Kidney (tissue), 14 donors: ENCODE data around the gene DNAJC10. TPM values are rescaled to one million over a fixed set of nuclear protein-coding genes. Genes with fewer than 3 reads are reported as not detected.
"Not testable (repeated sequence)": the region's sequence is repeated elsewhere in the genome, so short reads cannot be mapped to it uniquely, and the experiment has no call there.

Experiments used
- DNase-seq, 5 donors: peaks; one replicate each; pipeline ENCODE4 v3.0.0-alpha.2; 2013 to 2020
- FAIRE-seq: peaks from 2 replicates; lab custom pipeline; 2012; peaks lifted over from hg19 to GRCh38; lab: Jason Lieb, UNC
- H3K27ac ChIP-seq, 2 donors: one replicate each; pipeline ENCODE4 v1.7.0; 2013; ENCODE audit warnings: low read depth in 2 of 2, low read length in 2 of 2, inconsistent platforms in 1 of 2
- H3K27me3 ChIP-seq: one replicate; pipeline ENCODE4 v1.7.1; 2013; ENCODE audit warnings: low read length, inconsistent platforms; ENCODE audit not compliant: control insufficient read depth, insufficient read depth
- H3K36me3 ChIP-seq, 3 donors: one replicate each; pipeline versions ENCODE4 v1.7.0 to v1.7.1; 2013; ENCODE audit warnings: low read length in 3 of 3, control low read depth in 1 of 3, inconsistent platforms in 1 of 3; ENCODE audit not compliant: insufficient read depth in 3 of 3, control insufficient read depth in 2 of 3
- H3K4me1 ChIP-seq, 3 donors: one replicate each; pipeline versions ENCODE4 v1.7.0 to v1.7.1; 2013; ENCODE audit warnings: low read length in 3 of 3, inconsistent platforms in 1 of 3, low read depth in 1 of 3; ENCODE audit not compliant: control insufficient read depth in 2 of 3, insufficient read depth in 2 of 3
- H3K4me3 ChIP-seq, 3 donors: one replicate each; pipeline versions ENCODE4 v1.7.0 to v1.8.1; 2013; ENCODE audit warnings: low read length in 3 of 3, control low read depth in 1 of 3, inconsistent platforms in 1 of 3
- H3K9ac ChIP-seq, 3 donors: one replicate each; pipeline versions ENCODE4 v1.7.0 to v1.7.1; 2013; ENCODE audit warnings: low read length in 3 of 3, control low read depth in 1 of 3, inconsistent platforms in 1 of 3
- H3K9me3 ChIP-seq, 3 donors: one replicate each; pipeline versions ENCODE4 v1.7.0 to v1.7.1; 2013; ENCODE audit warnings: low read length in 3 of 3, control low read depth in 1 of 3, inconsistent platforms in 1 of 3; ENCODE audit not compliant: control insufficient read depth in 2 of 3, insufficient read depth in 1 of 3
- intact Hi-C: fragments of 100-400 bp; cut with DNase I; formaldehyde crosslinking; loops from one replicate; pipeline ENCODE4 v1.11.1; 2022
- polyA plus RNA-seq: library from polyadenylated mRNA; stranded (reverse); fragments of 350-450 nt; fragmentation: Illumina TruSeq; extraction: RNeasy Lipid Tissue Mini Kit (QIAGEN cat#74804); gene quantifications from one replicate; pipeline ENCODE4 v1.2.3, GENCODE V29; 2014; ENCODE audit warnings: low read depth, low replicate concordance; ENCODE audit not compliant: insufficient read depth
- total RNA-seq: library from RNA; stranded (reverse); fragmentation: NEBNext Ultra II Directional; extraction: Animal tissue kit (Norgen Biotek cat#: 25700); gene quantifications from one replicate; pipeline ENCODE4 v1.2.1, GENCODE V29; 2021
- TF ChIP-seq, protein P1 (sequence below): IDR thresholded peaks from 3 replicates; pipeline ENCODE4 v1.5.1; 2012; ENCODE audit warnings: mild to moderate bottlenecking, moderate library complexity, borderline replicate concordance; ENCODE audit not compliant: insufficient read depth; ENCODE audit errors: extremely low read depth
- donor health status: control.
- donor health status: control.
- donor health status: control.
- donor health status: control.
- donor health status: control.
- donor health status: DM: yes; HTN: yes; CAD: no.
- donor health status: Normal renal cell carcinoma (clear cell type).

The DNAJC10 gene
- total and polyA plus RNA-seq, 2 donors from 2014 or later, result 30.1 to 127 TPM

DNA sequence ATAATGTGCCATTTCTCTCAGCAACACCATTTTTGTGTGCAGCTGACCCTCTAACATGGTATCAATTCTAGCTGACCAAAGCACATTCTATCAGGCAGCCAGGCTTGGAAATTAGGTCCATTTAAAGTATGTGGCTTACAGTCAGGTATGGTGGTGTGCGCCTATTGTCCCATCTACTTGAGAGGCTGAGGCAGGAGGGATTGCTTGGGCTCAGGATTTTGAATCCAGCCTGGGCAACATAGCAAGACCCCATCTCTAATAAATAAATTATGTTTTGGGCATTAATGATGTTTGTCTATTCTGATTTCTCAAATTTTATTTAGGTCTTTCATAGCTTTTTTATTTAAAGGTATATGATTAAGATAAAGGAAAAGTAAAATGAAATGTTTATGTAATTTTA lies 63.3 kb downstream of the DNAJC10 start:
- intact Hi-C loops, result no loop called here
- TF ChIP-seq, protein P1, sequence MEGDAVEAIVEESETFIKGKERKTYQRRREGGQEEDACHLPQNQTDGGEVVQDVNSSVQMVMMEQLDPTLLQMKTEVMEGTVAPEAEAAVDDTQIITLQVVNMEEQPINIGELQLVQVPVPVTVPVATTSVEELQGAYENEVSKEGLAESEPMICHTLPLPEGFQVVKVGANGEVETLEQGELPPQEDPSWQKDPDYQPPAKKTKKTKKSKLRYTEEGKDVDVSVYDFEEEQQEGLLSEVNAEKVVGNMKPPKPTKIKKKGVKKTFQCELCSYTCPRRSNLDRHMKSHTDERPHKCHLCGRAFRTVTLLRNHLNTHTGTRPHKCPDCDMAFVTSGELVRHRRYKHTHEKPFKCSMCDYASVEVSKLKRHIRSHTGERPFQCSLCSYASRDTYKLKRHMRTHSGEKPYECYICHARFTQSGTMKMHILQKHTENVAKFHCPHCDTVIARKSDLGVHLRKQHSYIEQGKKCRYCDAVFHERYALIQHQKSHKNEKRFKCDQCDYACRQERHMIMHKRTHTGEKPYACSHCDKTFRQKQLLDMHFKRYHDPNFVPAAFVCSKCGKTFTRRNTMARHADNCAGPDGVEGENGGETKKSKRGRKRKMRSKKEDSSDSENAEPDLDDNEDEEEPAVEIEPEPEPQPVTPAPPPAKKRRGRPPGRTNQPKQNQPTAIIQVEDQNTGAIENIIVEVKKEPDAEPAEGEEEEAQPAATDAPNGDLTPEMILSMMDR, result no peak
- Histone ChIP-seq H3K9me3 (no peaks in the 10 kb centered on the region), H3K4me1 (no peaks in the 10 kb centered on the region), H3K4me3 (no peak overlapping the region), H3K9ac (no peak overlapping the region), H3K27me3 (no peaks in the 10 kb centered on the region), H3K27ac (no peak overlapping the region), H3K36me3 (peaks cover 2 to 6% (median 3%) of the 10 kb centered on the region in 3 donors)
- FAIRE-seq (no peak), DNase-seq (no peak)

DNA sequence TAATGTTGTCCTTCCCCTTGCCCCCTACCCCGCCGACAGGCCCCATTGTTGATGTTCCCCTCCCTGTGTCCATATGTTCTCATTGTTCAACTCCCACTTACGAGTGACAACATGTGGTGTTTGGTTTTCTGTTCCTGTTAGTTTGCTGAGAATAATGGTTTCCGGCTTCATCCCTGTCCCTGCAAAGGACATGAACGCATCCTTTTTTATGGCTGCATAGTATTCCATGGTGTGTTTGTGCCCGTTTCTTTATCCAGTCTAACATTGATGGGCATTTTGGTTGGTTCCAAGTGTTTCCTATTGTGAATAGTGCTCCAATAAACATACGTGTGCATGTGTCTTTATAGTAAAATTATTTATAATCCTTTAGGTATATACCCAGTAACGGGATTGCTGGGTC lies 65.0 kb downstream of the DNAJC10 start:
- not testable (repeated sequence) for H3K4me1 ChIP-seq, H3K36me3 ChIP-seq, H3K27me3 ChIP-seq, FAIRE-seq, H3K9me3 ChIP-seq, H3K4me3 ChIP-seq, DNase-seq, H3K9ac ChIP-seq, H3K27ac ChIP-seq
- intact Hi-C loops, result loop anchor here (10.0 kb wide), 1 partner anchor 194 kb away; no protein-coding TSS in a partner anchor

DNA sequence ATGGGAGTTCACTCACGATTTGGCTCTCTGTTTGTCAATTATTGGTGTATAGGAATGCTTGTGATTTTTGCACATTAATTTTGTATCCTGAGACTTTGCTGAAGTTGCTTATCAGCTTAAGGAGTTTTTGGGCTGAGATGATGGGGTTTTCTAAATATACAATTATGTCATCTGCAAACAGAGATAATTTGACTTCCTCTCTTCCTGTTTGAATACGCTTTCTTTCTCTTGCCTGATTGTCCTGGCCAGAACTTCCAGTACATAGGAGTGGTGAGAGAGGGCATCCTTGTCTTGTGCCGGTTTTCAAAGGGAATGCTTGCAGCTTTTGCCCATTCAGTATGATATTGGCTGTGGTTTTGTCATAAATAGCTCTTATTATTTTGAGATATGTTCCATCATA lies 66.6 kb downstream of the DNAJC10 start:
- intact Hi-C loops, result loop anchor here (10.0 kb wide), 1 partner anchor 192 kb away; no protein-coding TSS in a partner anchor
- FAIRE-seq, H3K36me3 ChIP-seq, H3K4me1 ChIP-seq, DNase-seq, H3K27me3 ChIP-seq, H3K27ac ChIP-seq, H3K4me3 ChIP-seq, H3K9me3 ChIP-seq, H3K9ac ChIP-seq: not testable (repeated sequence)

DNA sequence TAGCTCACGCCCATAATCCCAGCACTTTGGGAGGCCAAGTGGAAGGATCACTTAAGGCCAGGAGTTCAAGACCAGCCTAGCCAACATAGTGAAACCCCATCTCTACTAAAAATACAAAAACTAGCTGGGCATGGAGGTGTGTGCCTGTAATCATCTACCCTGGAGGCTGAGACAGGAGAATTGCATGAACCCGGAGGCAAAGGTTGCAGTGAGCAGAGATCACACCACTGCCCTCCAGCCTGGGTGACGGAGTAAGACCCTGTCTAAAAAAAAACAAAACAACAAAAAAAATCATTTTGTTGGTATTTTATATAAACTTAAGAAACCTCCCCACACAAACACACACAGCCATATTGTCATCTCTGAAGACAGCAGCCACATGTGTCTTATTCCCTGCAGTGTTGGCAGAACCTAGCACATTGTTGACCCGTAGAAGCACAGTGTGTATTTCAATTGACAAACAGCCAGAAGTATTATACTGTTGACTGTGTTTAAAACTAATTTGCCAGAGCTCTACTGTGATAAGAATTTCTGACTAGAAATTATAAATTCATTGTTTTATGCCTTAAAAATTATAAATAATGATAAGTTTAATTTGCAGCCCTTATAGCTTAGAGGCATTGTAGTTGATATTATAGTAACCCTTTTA lies 68.1 kb downstream of the DNAJC10 start:
- no peaks in the 10 kb centered on the region for H3K27me3 ChIP-seq
- peaks cover 0 to 3% (median 0%) of the 10 kb centered on the region in 3 donors for H3K36me3 ChIP-seq
- DNase-seq (no peak), FAIRE-seq (peak; percentile 6)
- no peak overlapping the region for H3K4me3 ChIP-seq
- TF ChIP-seq, protein P1, result no peak
- intact Hi-C loops, result loop anchor here (10.0 kb wide), 1 partner anchor 191 kb away; no protein-coding TSS in a partner anchor
- H3K9me3 ChIP-seq, result no peaks in the 10 kb centered on the region
- H3K27ac ChIP-seq, result no peak overlapping the region
- H3K9ac ChIP-seq, result no peak overlapping the region
- no peaks in the 10 kb centered on the region for H3K4me1 ChIP-seq
